GM03348 (cell line): ENCODE measurements around the gene PLIN5.
"Not testable (repeated sequence)": the region's sequence is repeated elsewhere in the genome, so short reads cannot be mapped to it uniquely, and the experiment has no call there.

Source experiments
- DNase-seq: peaks from one replicate; pipeline ENCODE4 v3.0.0; 2012; ENCODE audit warnings: low spot score

Gene PLIN5

GRCh38 chr19:4567584-4568071 is 32.6 kb upstream of the PLIN5 start:
- DNase-seq, result peak; percentile 69

- DNase-seq, result no peak
Observed at GRCh38 chr19:4566402-4567051, 31.5 kb upstream of the PLIN5 start.

- DNase-seq, result not testable (repeated sequence)
Observed at GRCh38 chr19:4563562-4563961, 28.5 kb upstream of the PLIN5 start.

- DNase-seq, result not testable (repeated sequence)
Observed at GRCh38 chr19:4562085-4562484, 27.1 kb upstream of the PLIN5 start.

- no peak for DNase-seq
Observed at GRCh38 chr19:4559569-4559968, 24.5 kb upstream of the PLIN5 start, which contains the start of gene SEMA6B. TSS of gene SEMA6B (minus strand) at chr19:4559684. CDS start at chr19:4558457, 1,227 bp downstream.

GRCh38 chr19:4557971-4558941 is 23.2 kb upstream of the PLIN5 start:
- DNase-seq, result peak; percentile 86

- no peak for DNase-seq
Observed at GRCh38 chr19:4557144-4557970, 22.3 kb upstream of the PLIN5 start.

GRCh38 chr19:4556597-4557127 is 21.6 kb upstream of the PLIN5 start:
- DNase-seq, result peak; percentile 86

GRCh38 chr19:4555657-4556561 is 20.9 kb upstream of the PLIN5 start:
- DNase-seq, result no peak

GRCh38 chr19:4554717-4555116 is 19.7 kb upstream of the PLIN5 start:
- no peak for DNase-seq

GRCh38 chr19:4553775-4554174 is 18.8 kb upstream of the PLIN5 start:
- no peak for DNase-seq

- no peak for DNase-seq
Observed at GRCh38 chr19:4553092-4553695, 18.2 kb upstream of the PLIN5 start.

GRCh38 chr19:4552525-4552819 is 17.4 kb upstream of the PLIN5 start:
- no peak for DNase-seq

GRCh38 chr19:4550479-4551050 is 15.5 kb upstream of the PLIN5 start:
- DNase-seq, result no peak

GRCh38 chr19:4550018-4550417 is 15.0 kb upstream of the PLIN5 start:
- no peak for DNase-seq

GRCh38 chr19:4548238-4548584 is 13.2 kb upstream of the PLIN5 start:
- DNase-seq, result no peak

- DNase-seq, result no peak
Observed at GRCh38 chr19:4547303-4548237, 12.5 kb upstream of the PLIN5 start.

GRCh38 chr19:4543842-4544647 is 9.0 kb upstream of the PLIN5 start:
- no peak for DNase-seq
